Measurements from ENCODE around the gene GRAMD2B.

GRAMD2B gene

GRCh38 chr5:126538579-126538978 is 115.4 kb downstream of the GRAMD2B start:
- Histone ChIP-seq H3K9me3 (ENCODE audit: control insufficient read depth in 5 of 5, low read length in 5 of 5) (no peaks in the 10 kb centered on the region), H3K27ac (ENCODE audit: low read depth, low read length) (no peak overlapping the region), H3K4me3 (ENCODE audit: low read depth in 1 of 5, low read length in 5 of 5) (no peak overlapping the region), H3K36me3 (ENCODE audit: control insufficient read depth in 5 of 5, insufficient read depth in 5 of 5, low read length in 5 of 5) (peaks cover 0 to 2% (median 0%) of the 10 kb centered on the region in 5 donors), H3K4me1 (ENCODE audit: control insufficient read depth in 5 of 5, insufficient read depth in 5 of 5, low read length in 5 of 5) (peaks cover 0 to 4% (median 3%) of the 10 kb centered on the region in 5 donors), H3K9ac (ENCODE audit: low read length in 5 of 5) (no peak overlapping the region), H3K27me3 (ENCODE audit: control insufficient read depth in 5 of 5, insufficient read depth in 4 of 5, low read length in 5 of 5) (no peaks in the 10 kb centered on the region)

GRCh38 chr5:126540631-126541030 is 117.4 kb downstream of the GRAMD2B start:
- no peak overlapping the region for H3K4me3 ChIP-seq (ENCODE audit: low read depth in 1 of 5, low read length in 5 of 5)
- no peaks in the 10 kb centered on the region for H3K27me3 ChIP-seq (ENCODE audit: control insufficient read depth in 5 of 5, insufficient read depth in 4 of 5, low read length in 5 of 5)
- peaks cover 0 to 4% (median 3%) of the 10 kb centered on the region in 5 donors for H3K4me1 ChIP-seq (ENCODE audit: control insufficient read depth in 5 of 5, insufficient read depth in 5 of 5, low read length in 5 of 5)
- H3K9ac ChIP-seq (ENCODE audit: low read length in 5 of 5): no peak overlapping the region
- H3K27ac ChIP-seq (ENCODE audit: low read depth, low read length): no peak overlapping the region
- peaks cover under 1 to 7% (median 3%) of the 10 kb centered on the region in 5 donors for H3K36me3 ChIP-seq (ENCODE audit: control insufficient read depth in 5 of 5, insufficient read depth in 5 of 5, low read length in 5 of 5)
- H3K9me3 ChIP-seq (ENCODE audit: control insufficient read depth in 5 of 5, low read length in 5 of 5): no peaks in the 10 kb centered on the region

GRCh38 chr5:126542441-126542840 is 119.2 kb downstream of the GRAMD2B start:
- peaks cover 8 to 20% (median 14%) of the 10 kb centered on the region in 5 donors for H3K36me3 ChIP-seq (ENCODE audit: control insufficient read depth in 5 of 5, insufficient read depth in 5 of 5, low read length in 5 of 5)
- H3K27ac ChIP-seq (ENCODE audit: low read depth, low read length): no peak overlapping the region
- H3K9ac ChIP-seq (ENCODE audit: low read length in 5 of 5): no peak overlapping the region
- no peaks in the 10 kb centered on the region for H3K9me3 ChIP-seq (ENCODE audit: control insufficient read depth in 5 of 5, low read length in 5 of 5)
- H3K4me1 ChIP-seq (ENCODE audit: control insufficient read depth in 5 of 5, insufficient read depth in 5 of 5, low read length in 5 of 5): peaks cover 0 to 4% (median 3%) of the 10 kb centered on the region in 5 donors
- H3K4me3 ChIP-seq (ENCODE audit: low read depth in 1 of 5, low read length in 5 of 5): no peak overlapping the region
- no peaks in the 10 kb centered on the region for H3K27me3 ChIP-seq (ENCODE audit: control insufficient read depth in 5 of 5, insufficient read depth in 4 of 5, low read length in 5 of 5)

- Histone ChIP-seq H3K9ac (ENCODE audit: low read length in 5 of 5) (no peak overlapping the region), H3K27ac (ENCODE audit: low read depth, low read length) (no peak overlapping the region), H3K4me3 (ENCODE audit: low read depth in 1 of 5, low read length in 5 of 5) (no peak overlapping the region), H3K36me3 (ENCODE audit: control insufficient read depth in 5 of 5, insufficient read depth in 5 of 5, low read length in 5 of 5) (peaks cover 8 to 25% (median 17%) of the 10 kb centered on the region in 5 donors), H3K27me3 (ENCODE audit: control insufficient read depth in 5 of 5, insufficient read depth in 4 of 5, low read length in 5 of 5) (no peaks in the 10 kb centered on the region), H3K9me3 (ENCODE audit: control insufficient read depth in 5 of 5, low read length in 5 of 5) (no peaks in the 10 kb centered on the region), H3K4me1 (ENCODE audit: control insufficient read depth in 5 of 5, insufficient read depth in 5 of 5, low read length in 5 of 5) (peaks cover 0 to 4% (median 3%) of the 10 kb centered on the region in 5 donors)
Measured at GRCh38 chr5:126543009-126543408, 119.8 kb downstream of the GRAMD2B start.

- no peak overlapping the region for H3K9ac ChIP-seq (ENCODE audit: low read length in 5 of 5)
- peaks cover 0 to 4% (median 3%) of the 10 kb centered on the region in 5 donors for H3K4me1 ChIP-seq (ENCODE audit: control insufficient read depth in 5 of 5, insufficient read depth in 5 of 5, low read length in 5 of 5)
- H3K27me3 ChIP-seq (ENCODE audit: control insufficient read depth in 5 of 5, insufficient read depth in 4 of 5, low read length in 5 of 5): no peaks in the 10 kb centered on the region
- H3K9me3 ChIP-seq (ENCODE audit: control insufficient read depth in 5 of 5, low read length in 5 of 5): no peaks in the 10 kb centered on the region
- H3K36me3 ChIP-seq (ENCODE audit: control insufficient read depth in 5 of 5, insufficient read depth in 5 of 5, low read length in 5 of 5): peaks cover 8 to 32% (median 21%) of the 10 kb centered on the region in 5 donors
- no peak overlapping the region for H3K27ac ChIP-seq (ENCODE audit: low read depth, low read length)
- no peak overlapping the region for H3K4me3 ChIP-seq (ENCODE audit: low read depth in 1 of 5, low read length in 5 of 5)
Measured at GRCh38 chr5:126543660-126544059, 120.5 kb downstream of the GRAMD2B start.

All from subcutaneous abdominal adipose tissue (tissue), 5 donors.